Pons (tissue), 1 donor: ENCODE results near the gene CYP4F22.
"Not testable (repeated sequence)": the region's sequence is repeated elsewhere in the genome, so short reads cannot be mapped to it uniquely, and the experiment has no call there.

Source experiments
- DNase-seq: peaks from one replicate; pipeline ENCODE4 v3.0.0-alpha.2; 2016; ENCODE audit warnings: low spot score

The CYP4F22 gene

DNA sequence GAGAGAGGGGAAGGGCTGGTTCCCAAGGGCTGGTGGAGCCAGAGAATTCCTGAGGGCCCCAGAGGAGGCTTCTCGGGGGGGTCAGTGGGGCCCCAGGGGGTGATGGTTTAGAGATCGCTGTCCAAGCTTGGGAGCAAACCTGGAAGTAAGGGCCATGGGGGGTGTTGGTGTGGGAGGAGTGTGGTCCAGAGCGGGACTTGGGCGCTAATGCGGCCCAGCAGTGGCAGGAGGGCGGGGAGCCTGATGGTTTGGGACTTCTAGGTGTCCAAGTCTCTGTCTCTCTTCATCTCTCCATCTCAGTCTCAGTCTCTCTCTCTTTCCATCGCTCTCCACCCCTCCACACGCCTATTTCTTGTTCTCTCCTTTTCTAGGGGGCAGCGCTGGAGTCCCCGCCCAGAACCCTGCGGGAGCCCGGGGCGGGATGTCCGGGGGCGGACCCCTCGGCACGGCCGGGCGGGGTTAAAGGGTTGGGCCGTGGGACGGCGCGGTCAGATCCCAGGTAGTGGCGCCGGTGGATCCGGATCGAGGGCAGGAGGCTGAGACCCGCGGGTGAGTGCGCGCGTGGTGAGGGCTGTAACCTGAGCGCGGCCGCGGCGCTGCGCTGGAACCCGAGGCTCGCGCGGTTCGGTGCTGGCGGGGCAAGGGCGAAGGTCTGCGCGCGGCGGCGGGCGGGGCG lies at the start of gene CYP4F22:
CYP4F22 (plus strand) TSS at position 491 of the 676 bp plus-strand sequence. CDS start 16,812 bp downstream, outside the sequence.
- DNase-seq: no peak

DNA sequence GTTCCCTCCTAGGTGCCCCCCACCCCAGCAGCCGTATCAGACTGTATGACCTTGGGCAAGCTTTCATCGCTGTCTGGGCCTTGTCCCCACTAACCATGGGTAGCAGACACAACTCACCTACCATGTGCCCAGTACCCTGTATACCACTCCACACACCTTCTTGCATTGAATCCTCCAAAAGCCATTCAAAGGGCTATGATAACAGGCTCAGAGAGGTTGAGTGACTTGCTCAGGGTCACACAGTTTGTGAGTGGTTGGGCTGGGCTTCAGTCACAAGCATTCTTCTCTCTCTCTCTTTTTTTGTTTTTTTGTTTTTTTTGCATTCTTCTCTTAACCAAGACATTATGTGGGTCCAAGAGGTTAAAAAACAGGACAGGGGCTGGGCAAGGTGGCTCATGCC lies 46.6 kb upstream of the CYP4F22 start:
- DNase-seq: no peak

DNA sequence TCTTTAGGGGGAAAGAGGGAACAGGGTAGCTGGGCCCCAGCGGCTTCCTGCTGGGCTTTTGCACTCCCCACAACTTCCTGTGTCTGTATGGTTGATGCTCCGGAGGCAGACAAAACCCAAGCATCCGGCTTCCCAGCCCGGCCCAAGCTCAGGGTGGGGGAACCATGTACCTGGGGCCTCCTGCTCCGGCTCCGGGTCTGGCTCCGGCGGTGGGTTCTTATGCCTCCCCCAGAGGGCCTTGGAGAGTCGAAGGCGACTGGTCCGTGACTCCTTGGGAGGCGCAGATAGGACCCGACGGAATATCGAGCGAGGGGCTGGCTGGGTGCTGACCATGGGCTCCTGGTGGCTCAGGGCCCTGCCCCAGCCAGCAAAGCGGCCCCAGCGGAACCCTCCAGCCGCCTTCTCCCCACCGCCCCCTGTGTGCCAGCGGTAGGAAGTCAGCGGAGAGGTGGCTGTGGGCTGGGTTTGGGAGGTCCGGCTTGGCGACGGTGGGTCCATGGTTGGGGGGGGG lies 44.4 kb upstream of the CYP4F22 start:
- no peak for DNase-seq

DNA sequence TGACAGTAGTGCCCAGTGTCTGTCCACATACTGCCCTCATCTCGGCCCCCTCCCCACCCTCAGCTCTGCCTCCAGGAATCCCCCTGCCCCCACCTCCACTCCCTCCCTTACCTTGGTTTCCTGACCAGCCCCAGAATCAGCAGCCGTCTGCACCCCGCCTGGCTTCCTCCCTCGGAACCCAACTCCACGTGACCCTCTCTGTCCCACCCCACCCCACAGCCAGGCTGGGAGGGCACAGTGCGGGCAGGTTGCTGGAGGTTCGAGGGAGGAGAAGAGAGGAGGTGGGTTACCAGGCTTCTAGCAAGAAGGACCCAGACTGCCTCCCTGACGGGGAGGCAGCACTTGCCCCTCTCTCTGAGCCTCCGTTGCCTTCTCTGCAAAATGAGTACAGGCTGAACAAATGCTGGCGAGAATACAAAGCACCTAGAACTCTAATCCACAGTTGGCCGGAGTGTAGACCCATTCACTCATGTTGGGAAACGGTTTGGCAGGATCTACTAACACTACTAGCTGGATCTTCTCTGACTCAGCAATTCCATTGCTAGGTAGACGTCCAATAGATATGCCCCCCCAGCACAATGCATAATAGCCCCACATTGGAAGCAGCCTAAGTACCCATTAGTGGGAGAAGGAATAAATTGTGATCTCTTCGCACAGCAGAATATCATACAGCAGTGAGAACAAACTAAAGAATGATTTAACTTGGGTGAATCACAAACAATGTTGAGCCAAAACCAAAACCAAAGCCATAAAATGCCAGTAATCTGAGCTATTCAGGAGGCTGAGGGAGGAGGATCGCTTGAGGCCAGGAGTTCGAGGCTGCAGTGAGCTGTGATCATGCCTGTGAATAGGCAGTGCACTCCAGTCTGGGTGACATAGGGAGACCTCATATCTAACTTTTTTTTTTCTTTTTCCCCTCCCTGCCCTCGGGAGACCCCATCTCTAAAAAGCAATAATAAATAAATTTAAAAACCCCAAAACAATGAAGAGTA lies 43.6 kb upstream of the CYP4F22 start, which contains the start of gene RASAL3:
RASAL3 (minus strand) TSS at position 151 of the 992 bp plus-strand sequence. CDS start 186 bp downstream, outside the sequence.
- no peak for DNase-seq

DNA sequence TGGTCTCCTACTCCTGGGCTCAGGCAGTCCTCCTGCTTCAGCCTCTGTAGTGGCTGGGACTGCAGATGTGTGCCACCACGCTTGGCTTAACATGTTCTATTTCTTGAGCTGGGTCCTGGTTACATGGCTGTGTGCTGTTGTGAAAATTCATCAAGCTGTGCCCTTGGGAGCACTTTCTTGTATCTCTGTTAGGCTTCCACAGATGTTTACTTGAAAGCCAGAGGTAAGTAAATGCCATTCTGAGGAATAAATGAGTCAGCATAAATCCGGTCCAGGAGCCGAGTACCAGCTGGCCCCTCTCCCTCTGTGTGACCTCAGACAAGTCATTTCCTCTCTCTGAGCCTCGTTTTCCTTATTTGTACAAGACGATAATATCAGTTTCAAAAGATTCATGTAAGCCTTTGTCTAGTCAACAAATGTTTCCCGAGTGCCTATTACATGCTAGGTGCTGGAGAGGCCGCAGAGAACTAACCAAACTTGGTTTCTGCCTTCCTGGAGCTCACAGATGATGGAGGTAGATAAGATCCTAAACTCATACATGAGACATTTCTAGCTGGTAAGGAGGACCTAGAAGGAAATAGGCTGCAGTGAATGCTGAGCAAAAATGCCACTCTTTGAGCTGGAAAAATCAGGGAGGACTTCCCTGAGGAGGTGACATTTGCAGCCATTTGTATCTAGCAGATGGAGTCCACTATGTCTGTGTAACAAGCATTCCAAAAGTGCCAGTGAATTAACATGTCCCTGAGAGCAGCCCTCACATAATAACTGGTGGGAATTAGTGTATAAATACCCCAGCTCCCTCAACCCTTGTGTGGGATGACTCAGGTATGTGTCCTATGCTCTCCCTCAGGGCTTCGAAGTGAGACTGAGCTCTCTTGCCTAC lies 41.2 kb upstream of the CYP4F22 start:
- DNase-seq: no peak

DNA sequence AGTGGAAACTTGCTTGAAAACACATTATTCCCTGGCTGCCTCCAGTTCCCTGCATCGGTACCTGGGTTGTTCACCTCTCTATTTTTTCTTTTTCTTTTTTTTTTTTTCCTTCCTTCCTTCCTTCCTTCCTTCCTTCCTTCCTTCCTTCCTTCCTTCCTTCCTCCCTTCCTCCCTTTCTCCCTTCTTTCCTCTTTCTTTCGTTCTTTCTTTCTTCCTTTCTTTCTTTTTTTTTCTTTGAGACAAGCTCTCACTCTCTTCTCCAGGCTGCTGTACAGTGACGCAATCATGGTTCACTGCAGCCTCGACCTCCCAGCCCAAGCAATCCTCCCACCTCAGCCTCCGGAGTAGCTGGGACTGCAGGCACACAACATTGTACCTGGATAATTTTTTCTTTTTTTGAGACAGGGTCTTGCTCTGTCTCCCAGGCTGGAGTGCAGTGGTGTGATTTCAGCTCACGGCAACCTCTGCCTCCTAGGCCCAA lies 40.6 kb upstream of the CYP4F22 start:
- no peak for DNase-seq

DNA sequence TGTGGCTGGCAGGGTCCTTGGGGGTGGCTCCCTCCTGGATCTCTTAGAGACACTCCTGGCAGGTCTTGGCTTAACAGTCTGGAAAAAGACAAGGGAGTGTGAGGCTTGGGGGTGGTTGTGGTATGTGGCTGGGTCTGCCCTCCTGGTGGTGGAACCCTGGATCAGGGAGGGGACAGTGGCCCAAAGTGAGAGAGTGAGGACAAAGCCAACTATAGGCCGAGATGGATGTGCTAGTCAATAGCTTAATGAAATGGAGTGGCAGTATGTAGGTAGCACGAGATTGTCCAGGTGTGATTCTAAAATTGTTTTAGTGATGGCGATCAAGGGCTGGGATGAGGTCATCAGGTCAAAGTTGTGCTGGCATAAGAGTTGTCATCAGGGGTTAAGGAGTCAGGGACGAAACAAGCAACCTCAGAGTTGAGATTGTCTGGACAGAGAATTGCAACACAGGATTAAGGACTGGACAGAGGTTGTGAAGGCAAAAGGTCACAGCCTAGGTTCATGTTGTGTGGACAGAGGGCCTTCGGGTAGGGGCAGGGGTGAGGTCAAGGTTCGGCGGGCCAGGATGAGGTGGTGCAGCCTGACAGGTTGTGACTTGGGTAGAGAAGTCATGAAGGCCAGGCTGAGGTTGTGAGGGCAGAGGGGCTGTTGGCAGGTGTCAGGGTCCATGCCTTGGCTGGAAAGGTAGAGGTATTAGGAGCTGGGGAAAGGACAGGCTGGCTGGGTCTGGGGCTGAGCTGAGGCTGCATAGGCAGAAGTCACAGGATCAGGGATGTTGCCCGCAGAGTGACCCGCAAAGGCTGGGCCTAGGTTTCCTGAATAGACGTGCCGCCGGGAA lies 39.4 kb upstream of the CYP4F22 start:
- no peak for DNase-seq

DNA sequence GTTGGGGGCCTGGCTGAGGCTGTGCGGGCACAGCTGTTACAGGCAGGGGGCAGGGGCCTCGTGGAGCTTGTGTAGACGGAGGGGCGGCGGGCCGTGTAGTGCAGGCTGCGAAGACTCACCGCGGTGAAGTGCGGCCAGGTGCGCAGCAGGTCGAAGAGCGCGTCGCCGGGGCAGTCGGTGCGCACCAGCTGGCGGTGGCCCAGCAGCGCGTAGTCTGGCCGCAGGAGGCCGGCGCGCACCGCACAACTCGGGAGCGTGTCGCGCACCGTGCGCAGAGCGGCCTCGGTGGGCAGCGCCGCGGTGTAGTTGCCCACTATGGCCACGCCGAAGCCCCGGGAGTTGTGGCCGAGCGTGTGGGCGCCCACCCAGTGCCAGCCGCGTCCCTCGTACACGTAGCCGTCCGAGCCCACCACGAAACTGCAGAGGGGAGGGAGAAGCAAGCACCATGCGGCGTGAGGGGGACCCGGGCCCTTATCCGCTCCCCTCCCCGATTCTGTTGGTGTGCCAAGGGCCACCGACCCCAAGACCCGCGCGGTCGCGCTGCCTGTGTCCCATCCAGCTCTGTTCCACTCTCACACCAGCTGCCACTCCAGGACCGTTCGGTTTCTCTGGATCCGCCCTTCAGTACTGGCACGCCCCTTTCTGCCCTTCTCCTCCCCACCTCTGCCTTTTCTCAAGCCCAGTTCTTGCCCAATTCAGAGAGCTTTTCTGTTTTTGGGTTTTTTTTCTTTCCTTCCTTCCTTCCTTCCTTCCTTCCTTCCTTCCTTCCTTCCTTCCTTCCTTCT lies 38.6 kb upstream of the CYP4F22 start:
- DNase-seq: no peak

DNA sequence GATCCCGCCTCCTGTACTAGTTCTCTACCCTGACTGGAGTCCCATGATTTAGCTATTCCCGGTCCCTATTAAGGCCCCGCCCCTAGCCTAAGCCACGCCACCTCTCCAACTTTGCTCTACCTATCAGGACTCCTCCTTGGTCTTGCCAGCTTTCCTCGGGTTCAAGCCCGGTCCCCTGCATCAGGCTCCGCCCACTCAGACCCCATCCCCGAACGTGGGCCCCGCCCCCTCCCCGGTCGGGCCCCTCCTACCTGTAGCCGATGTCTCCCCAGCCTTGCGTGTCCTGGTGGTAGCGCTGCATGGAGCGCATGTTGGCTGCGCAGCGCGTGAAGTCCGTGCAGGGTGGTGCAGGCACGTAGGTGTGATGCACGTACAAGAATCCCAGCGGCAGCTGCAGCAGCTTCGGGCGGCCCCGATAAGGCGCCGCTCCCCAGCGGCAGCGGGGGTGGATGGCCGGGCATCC lies 36.7 kb upstream of the CYP4F22 start:
- no peak for DNase-seq

DNA sequence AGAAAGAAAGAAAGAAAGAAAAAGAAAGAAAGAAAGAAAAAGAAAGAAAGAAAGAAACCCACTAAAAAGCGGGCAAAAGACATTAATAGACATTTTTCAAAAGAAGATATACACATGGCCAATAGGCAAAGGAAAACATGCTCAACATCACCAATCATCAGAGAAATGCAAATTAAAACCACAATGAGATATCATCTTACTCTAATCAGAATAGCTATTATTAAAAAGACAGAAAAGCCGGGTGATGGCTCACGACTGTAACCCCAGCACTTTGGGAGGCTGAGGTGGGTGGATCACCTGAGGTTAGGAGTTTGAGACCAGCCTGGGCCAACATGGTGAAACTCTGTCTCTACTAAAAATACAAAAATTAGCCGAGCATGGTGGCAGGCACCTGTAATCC lies 34.5 kb upstream of the CYP4F22 start:
- not testable (repeated sequence) for DNase-seq

DNA sequence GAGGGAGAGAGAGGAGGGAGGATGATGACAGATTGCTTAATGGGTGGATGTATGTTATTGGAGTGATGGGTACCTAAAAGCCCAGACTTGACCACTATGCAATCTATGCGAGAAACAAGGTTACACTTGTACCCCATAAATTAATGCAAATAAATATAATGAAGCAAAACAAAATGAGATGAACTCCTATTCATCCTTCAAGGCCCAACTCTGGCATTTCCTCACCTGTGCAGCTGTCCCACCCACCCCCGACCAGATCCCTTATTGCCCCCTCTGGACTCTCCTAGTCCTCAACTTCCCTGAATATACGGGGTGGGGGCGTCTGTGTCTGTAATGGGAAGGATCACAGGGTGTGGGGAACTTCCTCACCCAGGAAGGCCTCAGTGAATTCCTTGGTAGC lies 33.2 kb upstream of the CYP4F22 start:
- DNase-seq: no peak

DNA sequence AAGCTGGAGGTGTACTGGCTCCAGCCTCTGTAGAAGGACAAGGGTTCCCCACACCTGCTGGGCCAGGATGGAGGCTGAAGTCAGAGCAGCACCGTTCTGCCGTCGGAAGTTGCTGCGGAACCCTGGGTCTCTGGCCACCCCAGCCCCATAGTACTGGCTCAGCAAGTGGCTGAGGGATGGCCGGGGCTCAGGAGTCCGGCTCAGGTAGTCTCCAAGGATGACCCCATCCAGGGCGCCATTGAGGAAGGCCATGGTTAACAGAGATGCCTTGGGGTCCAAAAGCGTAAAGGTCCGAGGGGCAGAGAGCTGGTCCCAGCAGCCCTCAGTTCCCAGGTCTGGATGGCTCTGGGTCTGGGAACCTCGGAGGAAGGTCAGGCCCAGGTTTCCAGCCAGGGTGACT lies 32.7 kb upstream of the CYP4F22 start:
- DNase-seq: no peak

DNA sequence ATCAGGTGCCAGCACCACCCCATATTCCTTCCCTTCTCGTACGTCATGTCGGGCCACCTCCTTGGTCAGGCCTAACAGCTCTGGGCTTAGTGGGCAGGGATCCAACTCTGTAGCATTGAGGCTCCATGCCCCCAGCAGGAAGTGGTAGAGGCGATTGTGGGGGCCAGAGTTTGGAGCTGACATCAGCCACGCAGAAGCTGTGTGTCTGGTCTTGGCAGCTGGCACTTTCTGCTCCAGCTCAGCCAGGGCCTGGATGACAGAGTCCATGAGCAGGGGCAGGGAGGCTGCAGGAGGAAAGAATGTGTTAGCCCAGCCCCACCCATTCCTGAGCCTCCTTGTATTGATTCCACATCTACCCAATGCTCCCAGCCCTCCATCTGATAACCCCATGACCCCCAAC lies 32.0 kb upstream of the CYP4F22 start:
- no peak for DNase-seq

DNA sequence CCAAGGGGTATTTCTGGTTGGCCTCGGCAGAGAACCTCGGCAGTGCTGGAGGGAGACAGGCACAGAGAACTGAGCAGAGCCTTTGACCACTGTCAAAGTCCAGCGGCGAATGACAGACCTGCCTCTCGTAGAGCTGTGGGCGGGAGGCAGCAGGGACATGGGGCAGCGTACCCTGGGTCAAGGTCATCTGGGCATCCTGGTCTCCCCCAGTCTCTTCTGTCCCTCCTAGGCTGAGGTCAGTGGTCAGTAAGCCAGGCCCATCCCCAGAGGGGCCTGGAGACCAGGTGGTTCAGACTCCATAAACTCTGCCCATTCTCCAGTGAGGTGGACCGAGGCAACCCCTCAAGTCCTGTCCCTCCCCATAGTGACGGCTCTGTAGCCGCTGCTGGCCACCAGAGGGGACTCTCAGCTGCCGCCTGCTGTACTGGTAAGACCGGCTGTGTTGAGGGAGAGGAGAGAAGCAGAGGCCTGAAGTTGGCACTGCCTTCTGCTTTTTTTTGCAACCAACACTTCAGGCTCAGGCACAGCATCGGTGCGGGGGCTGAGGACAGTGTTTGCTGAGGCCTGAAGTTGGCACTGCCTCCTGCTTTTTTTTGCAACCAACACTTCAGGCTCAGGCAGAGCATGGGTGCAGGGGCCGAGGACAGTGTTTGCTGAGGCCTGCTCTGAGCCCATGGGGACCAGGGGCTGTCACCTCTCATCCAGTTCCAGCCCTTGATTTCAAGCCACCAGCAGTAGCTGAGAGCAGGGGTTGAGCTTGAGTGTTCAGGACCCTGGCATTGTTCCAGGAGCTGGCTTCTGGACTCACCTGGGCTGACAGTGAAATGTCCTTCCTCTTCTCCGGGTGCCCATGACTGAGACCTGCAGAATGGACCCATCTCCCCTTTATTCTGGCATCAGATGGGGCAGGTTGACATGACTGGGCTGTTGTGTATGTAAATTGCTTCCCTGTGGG lies 28.7 kb upstream of the CYP4F22 start, which contains the start of gene PGLYRP2:
PGLYRP2 (minus strand) TSS at position 111 of the 955 bp plus-strand sequence. CDS start 130 bp downstream, outside the sequence.
- no peak for DNase-seq

DNA sequence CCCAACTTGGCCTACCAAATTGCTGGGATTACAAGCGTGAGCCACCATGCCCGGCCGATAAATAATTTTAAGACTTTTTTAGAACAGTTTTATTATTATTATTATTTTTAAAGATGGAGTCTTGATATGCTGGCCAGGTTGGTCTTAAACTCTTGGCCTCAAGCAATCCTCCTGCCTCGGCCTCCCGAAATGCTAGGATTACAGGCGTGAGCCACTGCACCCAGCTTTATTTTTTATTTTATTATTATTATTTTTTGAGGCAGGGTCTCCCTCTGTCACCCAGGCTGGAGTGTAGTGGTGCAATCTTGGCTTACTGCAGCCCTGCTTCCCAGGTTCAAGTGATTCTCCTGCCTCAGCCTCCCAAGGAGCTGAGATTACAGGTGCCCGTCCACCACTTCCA lies 27.3 kb upstream of the CYP4F22 start:
- DNase-seq: not testable (repeated sequence)

DNA sequence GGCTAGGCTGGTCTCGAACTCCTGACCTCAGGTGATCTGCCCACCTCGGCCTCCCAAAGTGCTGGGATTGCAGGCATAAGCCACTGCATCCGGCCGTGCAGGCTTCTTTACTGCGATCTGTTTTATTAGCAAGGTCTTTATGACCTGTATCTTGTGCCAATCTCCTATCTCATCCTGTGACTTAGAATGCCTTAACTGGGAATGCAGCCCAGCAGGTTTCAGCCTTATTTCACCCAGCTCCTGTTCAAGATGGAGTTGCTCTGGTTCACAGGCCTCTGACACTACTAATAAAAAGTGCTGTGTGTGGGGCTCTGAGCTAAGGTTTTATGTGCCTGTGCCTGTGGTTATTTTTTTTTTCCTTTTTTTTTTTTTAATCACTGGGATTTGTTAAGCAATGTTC lies 22.6 kb upstream of the CYP4F22 start:
- DNase-seq: not testable (repeated sequence)

DNA sequence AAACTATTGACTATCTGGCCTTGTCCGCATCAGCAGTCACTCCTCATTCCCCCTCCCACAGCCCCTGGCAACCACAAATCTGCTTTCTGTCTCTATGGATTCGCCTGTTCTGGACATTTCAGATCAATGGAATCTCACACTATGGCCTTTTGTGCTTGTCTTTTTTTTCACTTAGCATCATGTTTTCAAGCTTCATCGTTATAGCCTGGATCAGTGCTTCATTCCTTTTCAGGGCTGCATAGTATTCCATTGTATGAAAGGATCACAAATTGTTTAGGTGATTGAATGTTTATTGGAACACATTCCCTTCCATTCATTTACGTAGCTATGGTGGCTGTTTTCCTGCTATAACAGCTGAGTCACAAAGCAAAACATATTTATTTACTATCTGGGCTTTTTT lies 21.3 kb upstream of the CYP4F22 start:
- DNase-seq: no peak

DNA sequence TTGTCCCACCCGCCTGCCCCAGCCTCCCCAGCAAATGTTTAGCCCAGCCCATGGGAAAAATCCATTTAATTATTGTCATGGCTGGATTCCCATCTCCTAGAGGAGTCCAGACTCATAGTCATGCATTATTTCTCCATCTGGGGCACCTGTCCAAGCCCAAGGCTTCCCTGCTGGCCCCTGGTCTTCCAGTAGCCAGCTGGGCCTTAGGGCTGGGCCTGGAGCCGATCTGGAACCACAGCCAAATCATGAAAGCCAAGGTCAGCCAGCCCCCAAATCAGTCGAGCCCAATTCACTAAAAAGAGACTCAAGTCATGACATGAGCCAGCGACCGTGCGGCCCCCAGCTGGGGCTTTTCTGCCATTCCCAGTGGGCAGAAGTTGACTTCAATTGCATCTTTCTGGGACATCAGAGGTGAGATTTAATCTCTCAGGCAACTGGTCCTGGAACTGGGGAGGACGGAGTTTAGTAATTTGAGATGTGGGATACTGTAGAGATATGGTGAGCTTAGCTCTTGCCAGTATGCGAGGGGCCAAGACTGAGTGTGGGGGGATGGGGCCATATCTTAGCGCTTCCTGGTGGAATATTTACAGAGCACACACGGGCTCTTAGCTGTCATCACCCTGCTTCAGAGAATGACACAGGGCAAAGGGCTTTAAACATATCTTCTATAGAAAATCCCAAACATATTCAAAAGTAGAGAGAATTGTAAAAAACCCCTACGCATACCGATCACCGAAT lies 19.7 kb upstream of the CYP4F22 start:
- DNase-seq: no peak
